GM18868 (cell line): Measurements from ENCODE around the gene FAM118B.

Experiments used
- ATAC-seq: cut with Tn5 transposase; IDR thresholded peaks from one replicate; pipeline ENCODE4 v1.9.1; 2021; ENCODE audit warnings: mild to moderate bottlenecking, moderate library complexity; ENCODE audit not compliant: unreplicated experiment

The FAM118B gene

GRCh38 chr11:126267650-126268049, 56.1 kb downstream of the FAM118B start:
- ATAC-seq = no peak

GRCh38 chr11:126268361-126268707, 56.8 kb downstream of the FAM118B start:
- ATAC-seq = no peak

- peak; percentile 98 for ATAC-seq
Observed at GRCh38 chr11:126268708-126269579, 57.4 kb downstream of the FAM118B start, which contains the start of the genes FOXRED1 and SRPRA. FOXRED1 (plus strand) TSS chr11:126269154; CDS start chr11:126269207, 53 bp downstream. SRPRA (minus strand) TSS chr11:126268895; CDS start chr11:126268804, 91 bp downstream.

GRCh38 chr11:126277322-126277721, 65.7 kb downstream of the FAM118B start:
- ATAC-seq = no peak

GRCh38 chr11:126277780-126278179, 66.2 kb downstream of the FAM118B start:
- no peak for ATAC-seq

GRCh38 chr11:126279191-126279590, 67.6 kb downstream of the FAM118B start:
- ATAC-seq = no peak

GRCh38 chr11:126280595-126280994, 69.0 kb downstream of the FAM118B start:
- no peak for ATAC-seq

- ATAC-seq = no peak
Observed at GRCh38 chr11:126281245-126281644, 69.7 kb downstream of the FAM118B start.

GRCh38 chr11:126281666-126282175, 70.1 kb downstream of the FAM118B start:
- ATAC-seq = no peak

GRCh38 chr11:126282361-126282735, 70.8 kb downstream of the FAM118B start:
- ATAC-seq = peak; percentile 33

- peak; percentile 71 for ATAC-seq
Observed at GRCh38 chr11:126282736-126283591, 71.4 kb downstream of the FAM118B start, which contains the start of gene TIRAP. TIRAP (plus strand) TSS chr11:126283093; CDS start chr11:126290895, 7,802 bp downstream.

- ATAC-seq = peak; percentile 43
Observed at GRCh38 chr11:126284829-126285228, 73.2 kb downstream of the FAM118B start.

- ATAC-seq = no peak
Observed at GRCh38 chr11:126288237-126288636, 76.7 kb downstream of the FAM118B start.

- no peak for ATAC-seq
Observed at GRCh38 chr11:126290887-126291286, 79.3 kb downstream of the FAM118B start.

- no peak for ATAC-seq
Observed at GRCh38 chr11:126293726-126294125, 82.1 kb downstream of the FAM118B start.

GRCh38 chr11:126297004-126297403, 85.4 kb downstream of the FAM118B start:
- no peak for ATAC-seq

GRCh38 chr11:126303623-126304456, 92.3 kb downstream of the FAM118B start, which contains the start of gene DCPS:
DCPS (plus strand) TSS chr11:126304060; CDS start chr11:126304081, 21 bp downstream.
- peak; percentile 88 for ATAC-seq

GRCh38 chr11:126304457-126305075, 93.0 kb downstream of the FAM118B start:
- ATAC-seq = peak; percentile 41

GRCh38 chr11:126305699-126306098, 94.1 kb downstream of the FAM118B start:
- peak; percentile 51 for ATAC-seq

- no peak for ATAC-seq
Observed at GRCh38 chr11:126307706-126308105, 96.1 kb downstream of the FAM118B start.
